ENCODE data around the gene POLE.

The POLE gene

DNA sequence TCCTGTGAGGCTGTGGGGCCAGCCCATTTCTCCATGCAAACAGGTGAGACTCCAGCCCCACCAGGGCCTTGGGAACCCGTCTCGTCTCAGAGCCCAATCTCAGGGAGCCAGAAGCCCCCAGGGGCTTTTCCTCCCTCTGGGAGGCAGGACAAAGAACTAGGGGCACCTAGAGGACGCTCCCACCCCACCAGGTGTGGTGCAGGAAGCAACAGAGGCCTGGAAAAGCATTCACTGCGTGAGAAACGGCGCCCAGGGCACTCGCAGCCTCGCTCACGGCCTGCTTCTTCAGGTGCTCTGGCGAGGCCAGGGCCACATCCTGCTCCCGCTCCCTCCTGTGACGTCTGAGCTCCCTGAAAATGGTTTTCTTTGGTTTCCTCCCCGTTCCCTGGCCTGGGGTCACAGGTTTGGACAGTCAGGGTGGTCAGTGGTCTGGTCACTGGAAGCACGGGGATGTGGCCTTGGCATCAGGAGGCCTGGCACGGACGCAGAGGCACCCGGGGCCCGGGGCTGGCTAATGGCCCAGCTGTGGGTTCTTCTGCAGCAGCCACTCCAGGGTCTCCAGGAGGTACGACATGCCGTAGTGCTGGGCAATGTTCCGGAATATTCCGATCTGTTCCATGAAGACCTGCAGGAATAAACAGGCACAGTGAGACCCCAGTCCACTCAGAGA is 62.8 kb downstream of the POLE start:
- DNase-seq = no peak

- no peak for DNase-seq
Measured at GRCh38 chr12:132623072-132623869, 63.9 kb downstream of the POLE start.

- no peak for DNase-seq
Measured at GRCh38 chr12:132622437-132623071, 64.6 kb downstream of the POLE start.

- no peak for DNase-seq
Measured at GRCh38 chr12:132621657-132622435, 65.3 kb downstream of the POLE start.

DNA sequence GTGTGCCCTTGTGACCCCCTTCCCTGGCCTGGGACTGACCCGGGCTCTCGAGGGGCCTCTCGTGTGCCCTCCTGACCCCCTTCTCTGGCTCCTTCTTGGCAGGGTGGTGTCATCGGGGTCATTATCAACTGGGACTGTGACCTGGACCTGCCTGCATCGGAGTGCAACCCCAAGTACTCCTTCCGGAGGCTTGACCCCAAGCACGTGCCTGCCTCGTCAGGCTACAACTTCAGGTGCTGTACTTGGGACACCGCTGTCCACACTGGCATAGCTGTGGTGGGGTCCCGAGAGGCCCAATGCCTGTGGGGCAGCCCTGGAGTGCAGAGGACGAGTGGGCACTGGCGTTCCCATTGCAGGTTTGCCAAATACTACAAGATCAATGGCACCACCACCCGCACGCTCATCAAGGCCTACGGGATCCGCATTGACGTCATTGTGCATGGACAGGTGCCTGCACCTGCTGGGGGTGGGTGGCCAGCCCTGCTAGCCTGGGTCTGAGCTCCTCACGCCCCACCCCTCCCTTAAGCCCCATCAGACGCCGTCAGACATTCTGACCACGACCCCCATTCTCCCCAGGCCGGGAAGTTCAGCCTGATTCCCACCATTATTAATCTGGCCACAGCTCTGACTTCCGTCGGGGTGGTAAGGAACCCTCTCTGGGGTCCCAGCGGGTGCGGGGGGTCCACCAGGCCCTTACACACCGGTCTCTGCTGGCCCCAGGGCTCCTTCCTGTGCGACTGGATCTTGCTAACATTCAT is 66.1 kb downstream of the POLE start:
- DNase-seq = no peak

GRCh38 chr12:132620113-132620898 is 66.8 kb downstream of the POLE start:
- no peak for DNase-seq

DNA sequence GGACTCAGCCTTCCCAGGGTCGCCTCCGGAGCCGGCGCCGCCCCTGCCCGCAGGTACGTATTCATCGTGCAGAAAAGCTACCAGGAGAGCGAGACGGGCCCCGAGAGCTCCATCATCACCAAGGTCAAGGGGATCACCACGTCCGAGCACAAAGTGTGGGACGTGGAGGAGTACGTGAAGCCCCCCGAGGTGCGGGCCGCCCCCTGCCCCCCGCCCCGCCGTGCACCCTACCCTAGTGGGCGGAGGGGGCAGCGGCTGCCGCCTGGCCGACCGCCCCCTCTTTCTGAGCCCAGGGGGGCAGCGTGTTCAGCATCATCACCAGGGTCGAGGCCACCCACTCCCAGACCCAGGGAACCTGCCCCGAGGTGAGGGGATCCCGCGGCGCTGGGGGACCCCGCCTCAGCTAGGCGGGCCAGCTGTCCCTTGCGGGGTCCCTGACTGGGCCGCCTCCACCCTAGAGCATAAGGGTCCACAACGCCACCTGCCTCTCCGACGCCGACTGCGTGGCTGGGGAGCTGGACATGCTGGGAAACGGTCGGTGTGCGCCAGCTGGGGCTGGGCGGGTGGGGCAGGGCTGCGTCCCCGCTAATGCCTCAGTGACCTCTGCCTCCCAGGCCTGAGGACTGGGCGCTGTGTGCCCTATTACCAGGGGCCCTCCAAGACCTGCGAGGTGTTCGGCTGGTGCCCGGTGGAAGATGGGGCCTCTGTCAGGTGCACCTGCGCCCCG is 67.6 kb downstream of the POLE start:
- DNase-seq = no peak

DNA sequence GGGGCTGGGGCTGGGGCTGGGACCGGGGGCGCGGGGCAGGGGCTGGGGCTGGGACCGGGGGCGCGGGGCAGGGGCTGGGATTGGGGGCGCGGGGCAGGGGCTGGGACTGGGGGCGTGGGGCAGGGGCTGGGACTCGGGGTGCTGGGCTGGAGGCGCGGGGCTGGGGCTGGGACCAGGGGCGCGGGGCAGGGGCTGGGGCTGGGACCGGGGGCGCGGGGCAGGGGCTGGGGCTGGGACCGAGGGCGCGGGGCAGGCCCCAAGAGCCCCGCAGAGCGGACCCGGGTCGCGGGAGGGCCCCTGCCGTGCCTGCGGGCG is 68.1 kb downstream of the POLE start:
- no peak for DNase-seq

- no peak for DNase-seq
Measured at GRCh38 chr12:132618683-132619043, 68.5 kb downstream of the POLE start, which contains the start of gene P2RX2. P2RX2 (plus strand) TSS chr12:132618776; CDS start chr12:132618817, 41 bp downstream.

DNA sequence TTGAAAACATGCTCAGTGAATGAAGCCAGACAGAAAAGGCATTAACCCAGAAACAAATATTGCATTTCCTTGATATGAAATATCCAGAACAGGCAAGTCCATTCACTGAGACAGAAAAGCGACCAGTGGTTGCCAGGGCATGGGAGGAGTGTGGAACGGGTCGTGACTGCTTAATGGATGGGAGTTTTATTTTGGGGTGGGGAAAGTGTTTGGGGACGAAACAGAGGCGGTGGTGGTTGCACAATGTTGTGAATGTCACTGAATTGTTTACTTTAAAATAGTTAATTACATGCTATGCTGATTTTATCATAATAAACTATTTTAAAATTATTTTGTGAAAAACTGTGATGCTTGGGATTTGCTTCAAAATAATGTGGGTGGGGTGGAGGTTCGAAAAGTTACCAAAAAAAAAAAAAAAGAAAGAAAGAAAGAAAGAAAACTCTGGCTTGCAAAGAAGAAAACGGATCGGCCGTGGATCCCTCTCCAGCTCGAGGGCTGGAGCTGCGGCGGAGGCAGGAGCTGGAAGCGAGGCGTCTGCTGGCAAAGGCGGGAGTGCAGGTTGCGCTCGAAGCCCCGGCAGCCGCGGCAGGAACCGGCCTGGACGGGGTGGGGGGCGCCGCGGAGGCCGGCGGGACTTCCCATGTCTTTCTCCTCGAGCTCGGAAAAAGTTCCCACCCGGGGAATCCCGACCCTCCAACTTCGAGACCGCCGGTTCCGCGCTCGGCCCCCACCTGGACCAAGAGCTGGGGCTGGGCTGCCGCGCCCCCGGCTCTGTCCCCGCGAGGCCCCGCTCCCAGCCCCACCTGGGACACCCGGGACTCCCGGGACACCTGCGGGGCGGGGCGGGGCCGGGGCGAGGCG is 69.1 kb downstream of the POLE start:
- no peak for DNase-seq

DNA sequence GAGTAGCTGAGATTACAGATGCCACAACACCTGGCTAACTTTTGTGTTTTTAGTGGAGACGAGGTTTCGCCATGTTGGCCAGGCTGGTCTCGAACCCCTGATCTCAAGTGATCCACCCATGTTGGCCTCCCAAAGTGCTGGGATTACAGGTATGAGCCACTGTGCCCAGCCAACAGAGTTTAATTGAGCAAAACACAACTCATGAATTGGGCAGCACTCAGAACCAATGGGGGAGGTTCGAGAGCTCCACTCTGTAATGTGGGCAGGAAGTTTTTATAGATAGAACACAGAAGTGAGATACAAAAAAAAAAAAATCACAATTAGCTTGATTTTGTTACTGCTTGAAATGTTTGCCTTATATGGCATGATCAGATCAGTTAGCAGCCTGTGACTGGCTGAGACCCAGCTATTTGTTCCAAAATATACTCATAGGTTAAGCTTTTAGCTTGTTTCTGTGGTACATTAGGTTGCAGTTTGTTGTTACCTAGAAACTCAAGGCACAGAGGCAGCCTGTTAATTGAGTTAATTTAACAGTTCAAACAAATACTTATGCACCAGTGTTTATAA is 69.9 kb downstream of the POLE start:
- DNase-seq = no peak

DNA sequence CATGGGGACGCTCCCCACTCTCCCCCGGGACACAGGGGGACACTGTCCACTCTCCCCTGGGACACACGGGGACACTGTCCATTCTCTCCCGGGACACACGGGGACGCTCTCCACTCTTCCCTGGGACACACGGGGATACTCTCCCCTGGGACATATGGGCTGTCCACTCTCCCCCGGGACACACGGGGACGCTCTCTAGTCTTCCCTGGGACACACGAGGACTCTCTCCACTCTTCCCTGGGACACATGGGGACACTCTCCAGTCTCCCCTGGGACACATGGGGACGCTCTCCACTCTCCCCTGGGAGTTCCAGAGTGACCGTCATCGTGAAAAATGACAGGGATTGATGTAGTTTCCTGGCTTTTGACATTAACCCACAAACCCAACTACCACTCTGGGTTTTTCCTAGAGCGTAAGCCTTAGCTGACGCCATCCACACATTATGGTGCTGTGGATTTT is 71.5 kb downstream of the POLE start:
- DNase-seq = no peak

GRCh38 chr12:132614861-132615578 is 72.1 kb downstream of the POLE start:
- peak; percentile 54 for DNase-seq

DNA sequence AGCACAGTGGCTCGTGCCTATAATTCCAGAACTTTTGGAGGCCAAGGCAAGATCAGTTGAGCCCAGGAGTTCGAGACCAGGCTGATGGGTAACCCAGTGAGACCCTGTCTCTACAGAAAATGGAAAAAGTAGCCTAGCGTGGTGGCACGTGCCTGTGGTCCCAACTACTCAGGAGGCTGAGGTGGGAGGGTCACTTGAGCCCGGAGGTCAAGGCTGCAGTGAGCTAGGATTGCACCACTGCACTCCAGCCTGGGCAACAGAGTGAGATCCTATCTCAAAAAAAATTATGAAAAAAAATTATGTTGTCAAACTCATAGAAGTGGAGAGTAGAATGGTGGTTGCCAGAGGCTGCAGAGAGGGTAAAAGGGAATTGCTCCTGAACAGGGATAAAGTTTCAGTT is 73.1 kb downstream of the POLE start:
- no peak for DNase-seq

- DNase-seq = no peak
Measured at GRCh38 chr12:132611620-132612019, 75.5 kb downstream of the POLE start.

GRCh38 chr12:132610866-132611602 is 76.1 kb downstream of the POLE start:
- no peak for DNase-seq

- no peak for DNase-seq
Measured at GRCh38 chr12:132610051-132610759, 76.9 kb downstream of the POLE start, which contains the start of gene LRCOL1. LRCOL1 (minus strand) TSS chr12:132610582; CDS start chr12:132606251, 4,331 bp downstream.
